GM12865 (cell line): ENCODE measurements around the gene DNAJB6.

ENCODE experiments used
- DNase-seq: peaks from one replicate; pipeline ENCODE4 v3.0.0; 2010; ENCODE audit warnings: low read depth
- H3K4me3 ChIP-seq: 2 replicates; pipeline ENCODE4 v1.5.1; 2011; ENCODE audit warnings: mild to moderate bottlenecking, low read depth, low read length, control low read depth
- CTCF ChIP-seq: IDR thresholded peaks from 2 replicates; pipeline ENCODE4 v1.5.1; 2011; ENCODE audit warnings: low read length, control low read depth, low read depth, inconsistent platforms; ENCODE audit not compliant: insufficient read depth; ENCODE audit errors: missing control alignments

The DNAJB6 gene

GRCh38 chr7:157441023-157441399 lies 104.2 kb downstream of the DNAJB6 start:
- DNase-seq: no peak
- H3K4me3 ChIP-seq: no peak overlapping the region
- TF ChIP-seq CTCF: no peak

GRCh38 chr7:157442456-157442855 lies 105.7 kb downstream of the DNAJB6 start:
- no peak overlapping the region for H3K4me3 ChIP-seq
- no peak for TF ChIP-seq CTCF

GRCh38 chr7:157442993-157443831 lies 106.4 kb downstream of the DNAJB6 start:
- no peak for TF ChIP-seq CTCF
- H3K4me3 ChIP-seq: no peak overlapping the region
- DNase-seq: no peak

More at GRCh38 chr7:157442456-157442855, 105.7 kb downstream of the DNAJB6 start:
- no peak for DNase-seq

- no peak for DNase-seq
- no peak for TF ChIP-seq CTCF
These were observed 107.4 kb downstream of the DNAJB6 start for GRCh38 chr7:157444011-157444842.

GRCh38 chr7:157444843-157445135 lies 108.0 kb downstream of the DNAJB6 start:
- DNase-seq: no peak
- no peak overlapping the region for H3K4me3 ChIP-seq
- no peak for TF ChIP-seq CTCF

More at GRCh38 chr7:157444011-157444842, 107.4 kb downstream of the DNAJB6 start:
- H3K4me3 ChIP-seq: no peak overlapping the region

- no peak for TF ChIP-seq CTCF
- DNase-seq: no peak
- no peak overlapping the region for H3K4me3 ChIP-seq
These were observed 108.6 kb downstream of the DNAJB6 start for GRCh38 chr7:157445246-157445955.
